Effector CD8-positive, alpha-beta T cell (primary cell): ENCODE results near the gene SETD9.
A peak's percentile ranks its signal among the peaks of the same experiment; 100 is the strongest.

Source experiments
- DNase-seq: peaks from one replicate; lab custom pipeline; 2025; lab: John Stamatoyannopoulos, UW
- total RNA-seq, 4 experiments: gene quantifications; one replicate each; lab custom pipeline; 2026; lab: John Stamatoyannopoulos, UW

SETD9 gene, protein sequence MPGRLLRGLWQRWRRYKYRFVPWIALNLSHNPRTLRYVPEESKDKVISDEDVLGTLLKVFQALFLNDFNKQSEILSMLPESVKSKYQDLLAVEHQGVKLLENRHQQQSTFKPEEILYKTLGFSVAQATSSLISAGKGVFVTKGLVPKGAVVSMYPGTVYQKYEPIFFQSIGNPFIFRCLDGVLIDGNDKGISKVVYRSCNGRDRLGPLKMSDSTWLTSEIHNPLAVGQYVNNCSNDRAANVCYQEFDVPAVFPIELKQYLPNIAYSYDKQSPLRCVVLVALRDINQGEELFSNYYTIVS
- 1.3 to 3.7 (median 2.0) reads per million in 4 experiments for total RNA-seq

DNA sequence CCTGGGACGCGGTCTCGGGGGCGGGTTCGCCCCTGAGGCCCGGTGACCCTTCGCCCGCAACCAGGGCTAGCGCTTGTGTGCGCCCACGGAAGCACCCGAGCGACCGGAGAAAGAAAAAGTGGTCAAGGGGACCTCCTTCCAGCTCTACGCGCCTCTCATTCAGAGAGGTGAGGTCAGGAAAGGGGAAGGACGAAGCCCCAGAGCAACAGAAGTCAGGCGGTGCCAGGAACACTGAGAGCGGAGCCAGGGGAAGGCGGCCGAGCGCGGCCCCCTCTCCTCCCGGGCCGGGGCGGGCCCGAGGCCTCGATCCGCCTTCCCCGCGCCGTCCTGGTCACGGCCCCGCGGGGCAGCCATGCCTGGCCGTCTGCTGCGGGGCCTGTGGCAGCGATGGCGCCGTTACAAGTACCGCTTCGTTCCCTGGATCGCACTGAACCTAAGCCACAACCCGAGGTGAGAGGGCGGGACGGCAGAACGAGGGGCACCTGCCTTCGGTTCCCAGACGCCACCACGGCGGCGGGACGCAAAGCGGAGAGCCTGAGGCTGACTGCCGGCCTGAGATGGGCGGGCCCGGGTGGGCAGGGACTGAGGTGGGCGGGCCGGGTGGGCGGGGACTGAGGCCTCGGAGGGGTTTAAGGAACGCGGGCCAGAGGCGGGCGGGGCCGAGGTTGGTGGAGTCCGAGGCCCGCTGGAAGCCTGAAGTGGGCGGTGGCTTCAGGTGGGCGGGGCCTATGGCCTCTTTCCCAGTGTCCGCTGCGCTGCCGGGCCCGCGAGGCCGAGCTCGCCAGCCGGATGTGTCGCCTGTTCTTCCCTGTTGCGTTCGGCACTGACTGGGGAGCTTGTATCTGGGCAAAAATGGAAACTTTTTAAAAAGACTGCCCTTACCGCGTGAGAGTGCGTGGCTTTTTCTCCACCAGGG, at the start of gene SETD9:
SETD9 (plus strand) TSS at position 303 of the 916 bp plus-strand sequence; CDS start at position 353, 50 bp downstream.
- peak; percentile 90 for DNase-seq

DNA sequence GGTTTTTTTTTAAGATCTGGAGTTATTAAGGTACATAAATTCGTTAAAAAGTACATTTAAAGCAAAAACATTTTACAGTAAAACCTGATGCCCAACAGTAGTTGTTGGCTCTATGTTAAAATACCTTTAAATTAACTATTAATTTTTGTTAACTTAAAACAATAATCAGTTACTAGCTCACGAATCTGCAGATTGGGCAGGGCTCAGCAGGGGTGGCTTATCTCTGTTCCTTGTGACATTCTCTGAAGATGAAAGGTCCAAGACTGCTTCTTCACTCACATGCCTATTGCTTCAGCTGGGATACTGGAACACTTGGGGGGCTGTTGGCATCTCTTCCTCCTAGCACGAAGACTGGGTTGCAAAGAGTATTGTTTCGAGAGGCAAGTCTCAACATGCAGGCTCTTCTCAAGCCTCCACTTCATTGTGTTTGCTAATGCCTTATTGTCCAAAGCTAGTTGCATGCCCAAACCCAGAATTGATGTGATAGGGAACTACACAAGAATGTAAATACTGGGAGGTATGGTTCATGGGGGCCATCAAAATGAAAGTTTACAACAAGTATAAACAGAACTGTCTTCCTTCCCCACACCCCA, 47.4 kb upstream of the SETD9 start:
- DNase-seq: no peak

DNA sequence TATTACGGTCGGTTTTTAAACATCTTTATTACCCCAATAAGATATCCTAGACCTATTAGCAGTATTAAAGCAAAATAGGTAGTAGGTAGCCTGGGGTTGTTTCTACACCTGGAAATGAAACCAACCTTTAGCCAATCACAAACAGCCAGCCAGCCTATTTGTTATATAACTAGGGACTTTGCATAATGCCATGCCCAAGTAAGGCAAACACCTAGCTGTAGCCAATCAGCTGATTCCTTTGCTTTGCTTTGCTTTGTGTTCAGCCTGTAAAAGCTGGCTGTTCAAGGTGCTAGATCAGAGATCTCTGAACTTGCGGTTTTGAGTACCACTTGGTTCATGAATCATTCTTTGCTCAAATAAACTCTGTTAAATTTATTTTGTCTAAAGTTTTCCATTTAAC, 46.5 kb upstream of the SETD9 start:
- DNase-seq: no peak

DNA sequence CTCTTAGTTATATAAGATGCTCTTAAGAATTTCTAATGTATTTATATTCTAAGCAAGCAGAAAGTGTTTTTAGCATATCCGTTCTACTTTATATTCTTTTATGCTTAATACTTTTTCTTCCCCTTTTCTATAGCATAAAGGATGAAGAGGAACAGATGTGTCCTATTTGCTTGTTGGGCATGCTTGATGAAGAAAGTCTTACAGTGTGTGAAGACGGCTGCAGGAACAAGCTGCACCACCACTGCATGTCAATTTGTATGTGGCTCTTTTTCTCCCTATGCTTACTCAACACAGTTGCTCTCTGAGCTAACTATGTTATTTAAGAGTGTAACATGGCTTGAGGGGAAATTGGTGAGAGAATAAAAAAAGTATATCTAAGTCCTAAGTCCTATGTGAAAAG, 37.6 kb upstream of the SETD9 start:
- DNase-seq: no peak

DNA sequence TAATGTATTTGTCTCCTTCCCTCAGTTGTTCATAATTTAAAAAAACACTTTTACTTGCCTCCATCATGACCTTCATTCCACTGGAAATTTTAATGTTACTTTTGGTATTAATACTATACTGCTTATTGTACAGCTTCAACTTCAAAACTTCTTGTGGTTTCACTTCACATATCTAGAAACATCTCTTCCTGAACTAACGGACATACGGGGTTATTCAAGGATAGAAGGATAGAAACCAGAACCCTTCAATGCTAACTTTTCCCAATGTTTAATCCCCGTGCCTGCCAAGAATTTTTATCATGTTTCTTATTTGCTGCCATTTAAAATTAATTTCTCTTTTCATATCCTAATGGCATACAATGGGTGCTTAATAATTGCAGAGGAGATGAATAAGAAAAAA, 36.3 kb upstream of the SETD9 start:
- DNase-seq: no peak

DNA sequence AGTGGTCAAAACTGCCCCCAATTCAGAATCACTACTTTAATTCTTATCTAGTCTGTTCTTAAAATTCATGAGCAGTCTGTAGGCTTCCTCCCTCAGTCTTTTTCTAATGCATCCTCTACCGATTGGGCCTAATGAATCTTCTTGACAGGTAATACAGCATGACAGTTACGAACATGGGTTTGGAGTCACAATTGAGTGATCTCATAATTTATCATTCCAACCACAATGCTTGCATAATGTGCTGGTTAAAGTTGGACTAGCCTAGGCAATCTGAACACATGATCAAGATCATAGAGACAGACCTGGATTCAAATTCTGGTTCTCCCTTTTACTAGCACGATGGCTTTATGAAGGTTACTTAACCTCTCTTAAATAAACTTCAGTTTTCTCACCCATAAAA, 33.1 kb upstream of the SETD9 start:
- DNase-seq: no peak

DNA sequence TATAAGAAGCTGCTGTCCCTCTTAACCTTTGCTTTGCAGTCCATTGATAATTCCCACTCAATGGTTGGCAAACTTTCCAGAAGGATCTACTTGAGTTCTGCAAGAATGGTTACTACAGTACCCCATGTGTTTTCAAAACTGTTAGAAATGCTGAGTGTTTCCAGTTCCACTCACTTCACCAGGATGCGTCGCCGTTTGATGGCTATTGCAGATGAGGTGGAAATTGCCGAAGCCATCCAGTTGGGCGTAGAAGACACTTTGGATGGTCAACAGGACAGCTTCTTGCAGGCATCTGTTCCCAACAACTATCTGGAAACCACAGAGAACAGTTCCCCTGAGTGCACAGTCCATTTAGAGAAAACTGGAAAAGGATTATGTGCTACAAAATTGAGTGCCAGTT, 27.8 kb upstream of the SETD9 start:
- no peak for DNase-seq

DNA sequence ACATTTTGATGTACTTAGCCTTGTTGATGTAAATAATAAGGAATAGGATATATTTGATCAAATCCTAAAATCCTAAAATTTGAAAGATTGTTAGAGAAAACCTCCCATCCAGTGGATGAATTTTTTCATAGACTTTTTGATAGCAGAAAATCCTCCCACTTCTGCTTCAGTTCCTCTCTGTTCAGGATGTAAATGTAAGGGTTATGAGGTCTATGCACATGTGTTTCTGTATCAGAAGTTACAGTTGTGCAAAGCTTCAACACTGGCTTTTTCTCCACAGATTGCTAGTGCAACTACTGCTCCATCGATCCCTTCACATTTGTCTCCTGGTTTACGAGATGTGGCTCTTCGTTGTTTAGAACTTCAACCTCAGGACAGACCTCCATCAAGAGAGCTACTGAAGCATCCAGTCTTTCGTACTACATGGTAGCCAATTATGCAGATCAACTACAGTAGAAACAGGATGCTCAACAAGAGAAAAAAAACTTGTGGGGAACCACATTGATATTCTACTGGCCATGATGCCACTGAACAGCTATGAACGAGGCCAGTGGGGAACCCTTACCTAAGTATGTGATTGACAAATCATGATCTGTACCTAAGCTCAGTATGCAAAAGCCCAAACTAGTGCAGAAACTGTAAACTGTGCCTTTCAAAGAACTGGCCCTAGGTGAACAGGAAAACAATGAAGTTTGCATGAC, 16.0 kb upstream of the SETD9 start:
- no peak for DNase-seq

DNA sequence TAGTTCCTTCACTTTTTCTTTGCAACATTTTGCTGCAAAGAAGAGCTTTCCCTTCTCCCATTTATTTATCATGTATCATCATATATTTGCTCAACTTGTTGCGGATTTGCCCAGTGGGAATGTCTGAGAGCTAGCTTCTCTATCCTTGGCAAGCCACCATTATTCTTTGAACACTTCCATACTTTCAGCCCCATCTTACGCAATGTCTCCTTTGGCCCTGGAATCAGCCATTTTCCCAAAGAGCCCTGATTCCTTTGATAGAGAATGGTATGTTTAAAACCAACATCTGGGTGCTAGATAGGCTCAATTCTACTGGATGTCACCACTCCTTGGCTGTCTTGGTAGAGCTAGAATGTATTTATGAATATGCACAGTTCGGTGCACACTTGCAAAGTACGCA, 12.6 kb upstream of the SETD9 start:
- DNase-seq: no peak

DNA sequence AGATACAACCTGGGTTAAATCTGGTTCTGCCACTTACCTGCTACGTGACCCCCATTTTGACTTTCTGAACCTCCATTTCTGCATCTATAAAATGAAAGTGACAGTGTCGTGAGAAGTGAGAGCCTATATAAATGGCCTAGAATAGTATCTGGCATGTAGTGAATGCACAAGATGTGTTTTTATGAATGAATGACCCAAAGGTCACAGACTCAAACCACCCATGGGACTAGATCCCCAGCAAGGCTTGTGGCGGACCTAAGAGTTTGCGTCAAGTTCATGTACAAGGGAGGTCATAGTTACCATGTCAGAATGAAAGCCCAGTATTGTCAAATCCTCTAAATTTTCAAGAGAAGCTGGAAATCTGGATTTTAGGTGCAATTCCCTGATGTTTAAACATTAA, 11.2 kb upstream of the SETD9 start:
- DNase-seq: no peak

DNA sequence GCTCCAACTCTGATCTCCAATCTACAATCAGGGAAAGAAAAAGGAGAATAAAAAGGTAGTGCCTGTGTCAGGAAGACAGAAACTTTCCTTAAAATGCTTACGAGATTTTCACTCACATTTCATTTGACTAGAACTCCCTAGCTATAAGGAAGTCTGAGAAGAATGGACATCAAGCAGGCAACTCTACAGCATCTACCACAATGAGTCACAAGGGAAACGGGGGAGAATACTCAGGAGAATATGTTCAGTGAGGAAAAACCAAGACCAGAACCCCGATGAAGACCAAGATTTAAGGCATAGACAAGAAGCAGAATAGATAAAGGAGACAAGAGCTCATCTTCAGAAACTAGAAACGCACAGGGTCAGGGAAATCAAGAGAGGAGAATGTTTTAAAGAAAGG, 9.0 kb upstream of the SETD9 start:
- no peak for DNase-seq

DNA sequence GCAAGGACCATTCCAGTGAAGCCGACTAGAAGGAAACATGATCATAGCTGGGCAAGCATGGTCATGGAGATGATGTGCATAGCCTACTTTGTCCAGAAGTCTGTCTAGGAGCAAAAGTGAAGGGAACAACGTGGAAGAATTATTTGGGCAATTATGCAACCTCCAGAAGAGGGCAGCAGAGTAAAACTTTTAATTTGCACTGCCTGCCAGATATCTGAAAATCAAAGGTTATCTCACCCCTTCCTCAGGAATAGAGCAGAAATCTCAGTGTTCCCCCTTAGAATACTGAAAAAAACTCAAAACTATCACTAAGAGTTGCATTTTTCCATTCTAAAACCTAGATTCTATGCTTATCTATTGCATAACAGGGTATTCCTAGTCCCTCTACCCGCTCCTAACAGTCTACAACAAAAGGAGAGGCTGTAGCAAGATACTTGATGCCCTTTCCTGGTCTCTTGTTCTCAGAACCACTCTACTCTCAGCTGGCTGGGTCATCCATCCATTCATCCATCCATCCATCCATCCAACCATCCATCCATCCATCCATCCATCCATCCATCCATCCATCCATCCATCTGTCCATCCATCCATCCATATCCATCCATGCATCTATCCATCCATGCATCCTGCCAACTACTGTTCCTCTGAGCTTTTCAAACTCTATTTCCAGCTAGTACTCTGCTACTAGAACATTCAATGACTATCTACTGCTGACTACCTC, 8.4 kb upstream of the SETD9 start:
- DNase-seq: no peak

DNA sequence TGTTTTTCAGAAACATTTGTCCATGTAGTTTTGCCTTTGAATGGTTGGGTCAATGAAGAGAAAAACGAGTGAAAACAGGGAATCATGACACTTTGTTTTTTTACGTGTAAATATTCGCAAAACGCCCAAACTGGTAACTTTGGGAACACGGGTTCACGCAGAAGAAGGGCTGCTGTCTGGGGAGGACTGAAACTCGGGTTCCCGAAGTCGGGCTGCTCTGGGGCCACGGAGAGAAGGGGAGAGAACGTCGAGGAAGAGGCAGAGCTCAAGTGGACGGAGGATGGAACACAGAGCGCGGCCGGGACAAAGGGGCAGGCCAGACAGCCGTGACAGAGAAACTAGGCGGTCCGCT, 478 bp upstream of the SETD9 start:
- no peak for DNase-seq

DNA sequence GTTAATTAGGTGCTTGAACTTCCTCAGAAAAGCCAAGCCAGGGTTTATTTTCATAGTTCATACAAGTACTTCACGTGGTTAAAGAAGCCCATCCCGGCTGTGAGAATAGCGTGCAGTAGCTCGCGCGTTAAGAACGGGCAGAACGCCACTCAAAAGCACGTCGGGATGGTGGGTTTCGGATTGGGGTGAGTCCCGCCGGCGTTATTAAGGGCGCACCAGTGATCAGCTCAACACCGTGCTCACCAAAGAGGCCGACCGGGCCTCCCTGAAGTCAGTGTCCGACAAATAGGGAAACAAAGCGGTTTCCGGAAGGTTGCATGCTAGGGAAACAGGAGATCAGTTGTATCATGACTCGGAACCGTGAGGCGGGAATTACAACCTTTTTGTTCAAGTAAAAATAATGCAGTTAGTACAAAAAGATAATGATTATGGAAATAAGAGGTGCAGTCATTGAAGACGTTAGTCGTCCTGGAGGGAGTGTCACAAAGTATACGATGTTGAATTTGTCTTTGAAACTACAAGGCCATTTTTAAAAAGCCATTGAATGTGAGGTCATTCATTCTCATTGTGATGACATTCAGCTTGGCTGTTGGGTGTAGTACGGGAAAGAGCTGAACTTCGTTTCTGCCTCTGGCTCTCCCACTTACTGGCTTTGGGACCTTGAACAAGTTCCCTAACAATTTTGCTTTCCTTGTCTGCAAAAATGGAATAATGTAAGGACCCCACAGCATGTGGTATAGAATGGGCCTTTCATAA, 992 bp downstream of the SETD9 start:
- DNase-seq: peak; percentile 34

DNA sequence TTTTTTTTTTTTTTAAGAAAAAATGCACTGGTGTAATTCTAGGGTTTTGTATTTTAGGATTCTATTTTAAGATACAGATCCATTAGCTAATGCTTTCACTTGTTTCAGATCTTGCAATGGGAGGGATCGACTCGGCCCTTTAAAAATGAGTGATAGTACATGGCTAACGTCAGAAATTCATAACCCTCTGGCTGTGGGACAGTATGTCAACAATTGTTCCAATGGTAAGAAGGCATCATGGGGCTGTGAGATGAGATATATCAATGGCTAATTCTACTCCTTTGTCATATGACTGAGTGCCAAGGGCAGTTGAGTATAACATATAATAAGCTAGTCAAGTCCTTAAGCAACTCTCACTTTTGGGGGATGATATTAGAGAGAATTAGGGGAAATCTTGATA, 4.4 kb downstream of the SETD9 start:
- no peak for DNase-seq

DNA sequence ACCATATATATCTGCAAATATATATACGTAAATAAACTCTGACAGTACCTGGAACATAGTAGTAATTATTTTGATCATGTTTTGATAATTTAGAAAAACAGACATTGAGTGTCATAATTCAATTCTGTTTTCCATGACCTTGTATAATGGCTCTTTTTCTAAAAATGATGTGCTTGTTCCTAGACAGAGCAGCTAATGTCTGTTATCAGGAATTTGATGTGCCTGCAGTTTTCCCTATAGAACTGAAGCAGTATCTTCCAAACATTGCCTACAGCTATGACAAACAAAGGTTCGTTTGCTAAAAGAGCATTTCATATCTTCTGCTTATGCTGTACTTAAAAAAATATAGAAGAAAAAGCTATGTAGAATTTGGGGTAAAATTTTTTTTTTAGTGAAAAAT, 5.3 kb downstream of the SETD9 start:
- DNase-seq: no peak

DNA sequence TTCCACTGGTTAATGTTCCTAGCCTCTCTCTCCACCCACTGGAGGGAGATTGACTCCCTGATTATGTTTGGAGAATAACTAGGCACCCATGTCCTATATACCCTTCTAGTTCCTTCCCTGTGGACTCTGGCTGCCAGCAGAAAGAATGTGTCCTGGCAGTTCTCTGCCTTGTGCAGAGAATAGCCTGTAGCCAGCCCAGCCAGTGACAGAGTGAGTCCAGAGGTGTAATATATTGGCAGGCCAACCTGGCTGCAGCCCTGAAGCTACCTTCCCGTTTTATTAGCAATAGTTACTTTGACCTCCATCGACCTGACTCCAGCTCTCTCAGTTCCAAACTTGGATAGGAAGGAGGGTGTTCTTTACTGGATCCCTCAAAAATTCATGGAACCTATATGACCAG, 8.1 kb downstream of the SETD9 start:
- no peak for DNase-seq

DNA sequence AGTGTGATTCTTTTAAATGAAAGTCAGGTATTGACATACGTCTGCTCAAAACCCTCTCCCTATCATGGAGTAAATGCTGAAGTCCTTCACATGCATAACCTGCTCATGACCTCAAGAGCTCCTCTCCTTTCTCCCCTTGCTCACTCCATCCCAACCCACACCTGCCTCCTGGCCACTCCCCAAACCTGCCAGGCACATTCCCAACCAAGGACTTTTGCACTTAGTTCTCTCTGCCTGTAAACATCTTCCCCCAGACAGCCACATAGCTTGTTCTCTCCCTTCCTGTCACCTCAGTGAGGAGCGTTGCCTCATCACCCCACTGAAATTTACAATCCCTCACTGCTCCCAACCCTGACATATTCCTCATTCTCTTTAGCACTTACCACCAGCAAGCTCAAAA, 8.7 kb downstream of the SETD9 start:
- DNase-seq: no peak

DNA sequence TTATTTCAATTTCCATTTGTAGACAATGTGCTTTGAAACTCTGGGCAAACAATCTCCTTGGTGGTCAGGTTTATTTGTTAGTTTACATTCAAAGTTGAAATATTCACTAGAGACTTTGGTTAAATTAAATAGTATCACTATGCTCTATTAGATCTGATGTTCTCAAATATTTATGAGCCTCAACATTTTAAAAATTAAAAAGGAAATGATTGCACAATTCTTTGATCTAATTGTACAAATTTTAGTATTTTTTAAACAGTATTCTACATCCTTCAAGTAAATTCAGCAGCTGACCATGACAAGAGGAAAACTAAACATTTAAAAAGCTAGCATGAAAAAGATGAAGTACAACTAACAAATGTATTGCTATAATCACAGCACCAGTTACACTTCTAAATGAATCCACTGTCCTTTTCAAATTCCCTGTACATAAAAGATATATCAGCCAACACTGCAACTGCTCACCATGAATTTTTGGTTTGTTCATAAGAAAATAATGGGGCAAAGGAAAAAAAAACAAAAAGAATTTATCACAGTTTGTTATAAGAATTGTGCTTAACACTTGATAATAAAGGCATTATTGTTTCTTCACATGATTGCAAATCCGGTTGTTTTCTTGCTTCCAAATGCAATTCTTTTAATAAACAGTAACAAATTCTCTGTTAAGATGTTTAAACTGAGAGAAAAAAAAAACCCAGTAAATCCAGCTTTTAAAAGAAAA, 10.7 kb downstream of the SETD9 start:
- DNase-seq: no peak

DNA sequence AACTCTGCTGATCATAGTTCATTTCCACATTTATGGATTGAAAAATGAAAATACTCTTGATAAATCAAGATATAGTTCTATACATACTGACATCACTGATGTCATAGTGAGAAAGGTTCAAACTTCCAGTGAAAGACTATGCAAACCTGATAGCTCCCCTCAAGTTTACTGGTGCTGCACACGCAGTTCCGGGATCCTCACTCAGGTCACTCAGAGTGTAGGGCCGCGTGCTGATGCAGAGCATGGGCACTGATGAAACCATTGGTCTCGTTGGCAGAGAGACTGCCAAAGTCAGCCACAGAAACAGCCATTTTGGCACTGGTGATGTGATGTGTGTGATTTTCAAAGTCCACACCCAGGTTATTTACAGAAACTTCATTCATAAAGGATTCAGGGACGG, 13.5 kb downstream of the SETD9 start:
- no peak for DNase-seq
